Skeletal muscle satellite cell (primary cell): Measurements from ENCODE around the gene NOXA1.
A peak's percentile ranks its signal among the peaks of the same experiment; 100 is the strongest.

ENCODE experiments used
- H3K27me3 ChIP-seq: 2 replicates; pipeline ENCODE4 v1.7.0; 2013; ENCODE audit warnings: low read length; ENCODE audit not compliant: control insufficient read depth, insufficient read depth
- H3K36me3 ChIP-seq: 2 replicates; pipeline ENCODE4 v1.7.0; 2013; ENCODE audit warnings: mild to moderate bottlenecking, control low read depth, low read length; ENCODE audit not compliant: insufficient read depth
- H3K4me1 ChIP-seq: 2 replicates; pipeline ENCODE4 v1.7.0; 2013; ENCODE audit warnings: low read length; ENCODE audit not compliant: control insufficient read depth, insufficient read depth
- H3K4me2 ChIP-seq: 2 replicates; pipeline ENCODE4 v1.7.0; 2013; ENCODE audit warnings: mild to moderate bottlenecking, low read length
- H3K4me3 ChIP-seq: 2 replicates; pipeline ENCODE4 v1.7.0; 2013; ENCODE audit warnings: low read length
- H3K9ac ChIP-seq: 2 replicates; pipeline ENCODE4 v1.7.0; 2013; ENCODE audit warnings: mild to moderate bottlenecking, low read depth, low read length, moderate library complexity
- H3K9me3 ChIP-seq: replicated peaks from 2 replicates; pipeline ENCODE4 v1.7.0; 2013; ENCODE audit warnings: mild to moderate bottlenecking, control low read depth, low read length

The NOXA1 gene

DNA sequence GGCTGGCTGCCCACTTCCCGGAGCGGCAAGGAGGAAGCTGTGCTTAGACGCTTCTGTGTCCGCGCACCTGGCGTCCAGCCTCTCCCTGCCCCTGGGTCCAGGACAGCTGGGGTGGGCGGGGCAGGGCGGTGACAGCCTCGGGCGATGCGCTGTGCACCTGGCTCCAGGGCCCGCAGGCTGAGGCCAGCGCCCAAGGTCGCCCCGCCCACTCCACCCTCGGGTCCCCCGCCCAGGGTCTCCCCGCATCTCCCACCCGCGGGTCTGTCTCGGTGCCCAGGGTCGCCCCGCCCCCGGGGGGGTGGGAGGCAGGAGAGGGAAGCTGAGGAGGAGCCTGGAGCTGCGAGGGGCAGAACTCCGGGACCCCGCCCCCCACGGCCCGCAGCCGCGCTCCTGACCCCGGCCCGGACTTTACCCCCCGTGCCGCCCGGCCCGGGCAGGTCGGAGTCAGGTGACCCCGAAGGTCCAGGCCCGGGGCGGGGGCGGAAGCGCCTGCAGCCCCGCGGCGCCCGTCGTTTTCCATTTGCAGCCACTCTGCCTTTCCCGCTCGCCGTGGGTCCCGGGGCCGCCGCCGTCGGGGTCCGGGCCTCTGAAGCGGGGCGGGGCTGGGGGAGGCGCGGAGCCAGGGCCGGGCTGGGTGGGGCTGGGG, 18.2 kb downstream of the NOXA1 start, which contains the start of gene ENTPD8:
TSS of gene ENTPD8 (minus strand) at position 69 of the 646 bp plus-strand sequence. CDS start 3,072 bp downstream, outside the sequence.
- peak within 1 kb of the TSS; percentile 33 for H3K4me2 ChIP-seq
- no peak within 1 kb of the TSS for H3K9ac ChIP-seq
- peak within 1 kb of the TSS; percentile 42 for H3K4me3 ChIP-seq
- peaks cover 13% of the 10 kb centered on the region for H3K4me1 ChIP-seq
- H3K36me3 ChIP-seq, result no peaks in the 10 kb centered on the region
- H3K27me3 ChIP-seq, result peaks cover 14% of the 10 kb centered on the region
- H3K9me3 ChIP-seq, result no peaks in the 10 kb centered on the region

DNA sequence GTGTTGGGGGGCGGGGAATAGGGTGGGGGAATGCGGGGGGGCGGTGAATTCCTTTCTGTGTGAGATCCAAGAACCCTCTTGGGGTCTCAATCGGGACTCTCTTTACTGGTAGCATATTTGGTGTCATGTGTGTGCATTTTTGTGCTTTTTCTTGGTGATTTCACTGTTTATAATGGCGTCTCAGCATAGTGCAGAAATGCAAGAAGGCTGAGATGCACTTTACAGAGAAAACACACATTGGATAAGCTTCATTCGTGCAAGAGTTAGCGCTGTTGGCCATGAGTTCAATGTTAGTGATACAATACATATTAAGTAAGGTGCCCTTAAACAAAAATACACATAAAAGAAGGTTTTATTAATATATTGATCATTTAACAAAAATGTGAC, 18.7 kb downstream of the NOXA1 start:
- Histone ChIP-seq H3K27me3 (peaks cover 14% of the 10 kb centered on the region), H3K9ac (no peak overlapping the region), H3K4me3 (no peak overlapping the region), H3K36me3 (no peaks in the 10 kb centered on the region), H3K4me1 (peaks cover 11% of the 10 kb centered on the region), H3K4me2 (no peak overlapping the region), H3K9me3 (no peaks in the 10 kb centered on the region)

DNA sequence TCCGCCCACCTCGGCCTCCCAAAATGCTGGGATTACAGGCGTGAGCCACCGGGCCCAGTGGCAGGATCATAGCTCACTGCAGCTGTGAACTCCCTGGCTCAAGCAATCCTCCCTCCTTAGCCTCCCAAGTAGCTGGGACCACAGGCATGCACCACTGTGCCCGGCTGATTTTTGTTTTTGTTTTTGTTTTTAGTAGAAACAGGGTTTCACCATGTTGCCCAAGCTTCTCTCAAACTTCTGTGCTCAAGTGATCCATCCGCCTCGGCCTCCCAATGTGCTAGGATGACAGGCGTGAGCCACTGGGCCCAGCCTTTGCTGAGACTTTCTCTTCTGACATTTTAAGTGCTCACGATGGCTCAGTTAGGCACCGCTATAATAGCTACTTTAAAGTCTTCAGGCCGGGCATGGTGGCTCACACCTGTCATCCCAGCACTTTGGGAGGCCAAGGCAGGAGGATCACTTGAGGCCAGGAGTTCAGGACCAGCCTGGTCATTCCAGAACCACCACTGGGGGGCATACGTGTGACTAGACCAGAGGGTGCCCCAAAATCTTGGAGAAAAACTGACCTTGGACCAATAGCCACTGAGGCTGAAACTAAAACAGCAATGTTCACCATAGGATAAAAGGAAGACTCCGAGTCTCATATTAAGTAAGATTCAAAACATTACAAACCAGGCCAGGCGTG, 21.1 kb downstream of the NOXA1 start:
- H3K36me3 ChIP-seq, result peaks cover 14% of the 10 kb centered on the region
- no peaks in the 10 kb centered on the region for H3K9me3 ChIP-seq
- peaks cover 7% of the 10 kb centered on the region for H3K27me3 ChIP-seq
- no peak overlapping the region for H3K4me2 ChIP-seq
- H3K4me3 ChIP-seq, result no peak overlapping the region
- H3K4me1 ChIP-seq, result peaks cover 11% of the 10 kb centered on the region
- no peak overlapping the region for H3K9ac ChIP-seq

DNA sequence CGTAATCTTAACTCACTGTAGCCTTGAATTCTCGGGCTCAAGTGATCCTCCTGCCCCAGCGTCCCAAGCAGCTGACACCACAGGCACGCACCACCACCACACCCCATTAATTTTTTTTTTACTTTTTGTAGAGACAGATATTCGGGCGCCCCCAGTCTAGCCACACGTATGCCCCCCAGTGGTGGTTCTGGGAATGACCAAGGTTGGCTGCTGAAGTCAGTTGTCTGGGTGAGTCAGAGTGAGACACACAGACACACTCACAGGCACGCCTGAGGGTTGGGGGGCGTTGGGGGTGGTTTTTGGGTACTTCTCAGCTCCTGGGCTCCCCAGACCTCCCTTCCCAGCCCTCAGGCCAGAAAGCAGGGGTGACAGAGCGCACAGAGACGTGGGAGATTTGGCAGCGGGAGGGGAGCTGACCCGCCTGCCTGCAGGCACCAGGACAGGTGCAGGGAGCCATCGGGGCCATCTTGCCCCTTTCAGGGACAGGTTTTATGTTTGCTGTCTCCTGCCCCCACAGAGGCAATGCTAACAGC, 22.1 kb downstream of the NOXA1 start:
- Histone ChIP-seq H3K4me3 (no peak overlapping the region), H3K36me3 (peaks cover 24% of the 10 kb centered on the region), H3K9me3 (no peaks in the 10 kb centered on the region), H3K4me1 (peaks cover 11% of the 10 kb centered on the region), H3K9ac (no peak overlapping the region), H3K27me3 (peaks cover 5% of the 10 kb centered on the region), H3K4me2 (peak overlapping the region; percentile 16)

- no peak overlapping the region for H3K4me3 ChIP-seq
- peaks cover 11% of the 10 kb centered on the region for H3K4me1 ChIP-seq
- H3K9me3 ChIP-seq, result no peaks in the 10 kb centered on the region
- peaks cover 24% of the 10 kb centered on the region for H3K36me3 ChIP-seq
- H3K27me3 ChIP-seq, result peaks cover 5% of the 10 kb centered on the region
- no peak overlapping the region for H3K4me2 ChIP-seq
- no peak overlapping the region for H3K9ac ChIP-seq
Observed at GRCh38 chr9:137445930-137446431, 22.8 kb downstream of the NOXA1 start.

GRCh38 chr9:137446851-137447471, 23.8 kb downstream of the NOXA1 start:
- Histone ChIP-seq H3K27me3 (peaks cover 4% of the 10 kb centered on the region), H3K9ac (no peak overlapping the region), H3K4me1 (peaks cover 11% of the 10 kb centered on the region), H3K4me3 (no peak overlapping the region), H3K36me3 (peaks cover 24% of the 10 kb centered on the region), H3K9me3 (no peaks in the 10 kb centered on the region), H3K4me2 (no peak overlapping the region)

DNA sequence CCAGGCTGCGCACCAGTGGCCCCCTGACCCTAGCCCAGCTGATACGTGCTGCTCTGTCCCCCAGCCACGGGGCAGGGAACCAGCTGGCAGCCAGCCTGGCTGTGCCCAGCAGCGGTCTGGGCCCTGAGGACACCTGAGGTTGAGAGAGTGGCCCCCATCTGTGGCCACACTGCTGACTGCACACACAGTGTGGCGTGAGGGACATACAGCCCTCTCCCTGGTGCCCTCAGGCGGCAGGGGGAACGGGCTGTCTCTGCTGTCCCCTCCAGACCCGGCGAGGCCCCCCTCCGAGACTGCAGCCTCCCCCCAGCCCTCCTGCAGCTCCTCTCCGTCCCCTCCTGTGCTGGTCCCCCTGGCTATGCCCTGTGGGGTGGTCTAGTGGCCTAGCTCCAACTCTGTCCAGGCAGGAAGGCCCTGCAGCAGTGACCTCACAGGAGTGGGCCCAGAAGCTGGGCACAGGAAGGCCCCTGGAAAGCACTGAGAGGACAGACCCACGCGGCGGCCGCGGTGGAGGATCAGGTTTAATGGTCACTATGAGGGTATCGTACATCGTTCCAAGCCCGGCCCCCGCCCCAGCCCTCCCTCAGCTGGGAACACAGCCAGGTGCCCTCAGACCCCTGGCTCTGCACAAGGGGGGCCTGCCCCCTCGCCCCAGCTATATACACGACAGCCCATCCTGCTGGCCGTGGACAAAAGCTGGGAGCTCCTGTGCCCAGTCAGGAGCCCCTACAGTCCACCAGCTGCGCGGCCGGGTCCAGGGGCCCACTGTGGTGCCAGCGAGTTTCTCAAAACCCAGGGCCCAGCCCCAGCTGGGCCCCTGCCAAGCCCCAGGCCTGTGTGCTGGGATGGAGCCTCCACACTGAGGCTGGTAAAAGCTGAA, 24.8 kb downstream of the NOXA1 start:
- Histone ChIP-seq H3K36me3 (peaks cover 30% of the 10 kb centered on the region), H3K4me3 (no peak overlapping the region), H3K9me3 (no peaks in the 10 kb centered on the region), H3K9ac (no peak overlapping the region), H3K4me2 (no peak overlapping the region), H3K27me3 (no peaks in the 10 kb centered on the region), H3K4me1 (peaks cover 11% of the 10 kb centered on the region)

DNA sequence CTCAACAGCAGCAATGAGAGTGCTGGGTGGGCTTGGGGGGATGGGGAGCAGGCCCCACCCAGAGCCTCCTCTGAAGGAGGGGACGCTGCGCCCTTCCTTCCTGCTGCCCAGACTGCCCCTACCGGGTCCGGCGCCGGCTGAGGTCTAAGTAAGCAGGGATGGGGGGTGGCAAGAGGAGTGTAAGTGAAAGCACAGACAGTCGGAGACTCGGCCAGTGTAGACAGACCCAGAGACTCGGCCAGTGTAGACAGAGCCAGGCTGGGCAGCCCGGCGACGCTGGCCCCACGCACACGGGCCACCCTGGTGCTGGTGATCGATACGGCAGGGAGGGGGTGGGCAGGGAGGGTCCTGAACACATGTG, 25.4 kb downstream of the NOXA1 start:
- Histone ChIP-seq H3K9ac (no peak overlapping the region), H3K36me3 (peaks cover 36% of the 10 kb centered on the region), H3K9me3 (no peaks in the 10 kb centered on the region), H3K4me3 (no peak overlapping the region), H3K4me1 (peaks cover 11% of the 10 kb centered on the region), H3K27me3 (no peaks in the 10 kb centered on the region), H3K4me2 (no peak overlapping the region)

- H3K36me3 ChIP-seq, result peaks cover 41% of the 10 kb centered on the region
- peaks cover 12% of the 10 kb centered on the region for H3K4me1 ChIP-seq
- H3K4me2 ChIP-seq, result no peak overlapping the region
- no peaks in the 10 kb centered on the region for H3K27me3 ChIP-seq
- H3K4me3 ChIP-seq, result no peak overlapping the region
- H3K9ac ChIP-seq, result no peak overlapping the region
- H3K9me3 ChIP-seq, result no peaks in the 10 kb centered on the region
Observed at GRCh38 chr9:137449081-137449844, 26.1 kb downstream of the NOXA1 start.

GRCh38 chr9:137449931-137450538, 26.8 kb downstream of the NOXA1 start:
- H3K9me3 ChIP-seq, result no peaks in the 10 kb centered on the region
- H3K4me3 ChIP-seq, result no peak overlapping the region
- H3K9ac ChIP-seq, result no peak overlapping the region
- no peak overlapping the region for H3K4me2 ChIP-seq
- H3K36me3 ChIP-seq, result peaks cover 48% of the 10 kb centered on the region
- H3K27me3 ChIP-seq, result no peaks in the 10 kb centered on the region
- peaks cover 18% of the 10 kb centered on the region for H3K4me1 ChIP-seq
